Heart right ventricle (tissue), 16 donors: ENCODE data around the gene FCN3. TPM values are rescaled to one million over a fixed set of nuclear protein-coding genes. Genes with fewer than 3 reads are reported as not detected.

ENCODE experiments used
- ATAC-seq, 8 donors: fragments of 200-7000 bp; cut with Tn5 transposase; one replicate each; pipeline ENCODE4 v1.9.1; 2020; ENCODE audit warnings: mild to moderate bottlenecking in 8 of 8, moderate library complexity in 8 of 8, moderate number of reproducible peaks in 1 of 8
- DNase-seq, 2 donors: peaks; one replicate each; pipeline ENCODE4 v3.0.0-alpha.2; 2020
- H3K27ac ChIP-seq, 10 donors: fragments of 200-600 bp; sonication (generic) in 2 of 10; one replicate each; pipeline versions ENCODE4 v1.5.0 to v1.8.0; 2020 to 2022; ENCODE audit warnings: mild to moderate bottlenecking in 3 of 10
- H3K27me3 ChIP-seq, 7 donors: fragments of 200-600 bp; one replicate each; pipeline ENCODE4 v1.8.0; 2021 to 2022; ENCODE audit warnings: mild to moderate bottlenecking in 2 of 7
- H3K36me3 ChIP-seq, 9 donors: fragments of 200-600 bp; sonication (generic) in 1 of 9; one replicate each; pipeline versions ENCODE4 v1.5.0 to v1.8.0; 2020 to 2022; ENCODE audit warnings: mild to moderate bottlenecking in 2 of 9
- H3K4me1 ChIP-seq, 9 donors: fragments of 200-600 bp; sonication (generic) in 1 of 9; one replicate each; pipeline versions ENCODE4 v1.5.0 to v1.8.0; 2020 to 2022; ENCODE audit warnings: mild to moderate bottlenecking in 4 of 9
- H3K4me3 ChIP-seq, 10 donors: fragments of 200-600 bp; sonication (generic) in 2 of 10; one replicate each; pipeline versions ENCODE4 v1.5.0 to v1.8.0; 2020 to 2022; ENCODE audit warnings: mild to moderate bottlenecking in 7 of 10, moderate library complexity in 2 of 10
- H3K9me3 ChIP-seq, 11 donors: fragments of 200-600 bp in 10 of 11; sonication (generic) in 2 of 11; one replicate each; pipeline versions ENCODE4 v1.5.0 to v1.8.0; 2013 to 2022; ENCODE audit warnings: mild to moderate bottlenecking in 2 of 11, control low read depth in 1 of 11, moderate library complexity in 1 of 11
- CTCF ChIP-seq, 9 donors: fragments of 200-600 bp; sonication (generic) in 2 of 9; IDR thresholded peaks; one replicate each; pipeline versions ENCODE4 v1.5.0 to v1.8.0; 2021 to 2022; ENCODE audit warnings: antibody characterized with exemption in 9 of 9, mild to moderate bottlenecking in 5 of 9, moderate library complexity in 1 of 9
- WGBS, 2 donors: extraction: QIAGEN DNeasy Blood & Tissue Kit; methylation state at CpG; one replicate each; pipeline ENCODE4 v1.1.7; 2013; ENCODE audit warnings: inconsistent platforms in 1 of 2; 5-methylcytosine and 5-hydroxymethylcytosine counted together
- intact Hi-C, 10 donors: fragments of 100-400 bp; cut with DNase I; formaldehyde crosslinking; loops; one replicate each; pipeline versions ENCODE4 v1.11.1 to v1.14.2; 2022
- polyA plus RNA-seq, 2 donors: library from polyadenylated mRNA; stranded (reverse); fragments of 200-250 nt; gene quantifications; one replicate each; pipeline ENCODE4 v1.2.3, GENCODE V29; 2013
- total RNA-seq, 10 donors: library from RNA; stranded (reverse); fragmentation: NEBNext Ultra II Directional in 3 of 10; extraction: Animal tissue kit (Norgen Biotek cat#: 25700) in 3 of 10; gene quantifications; one replicate each; pipeline versions ENCODE4 v1.2.1 to v1.2.4, GENCODE V29; 2021 to 2023
- donor health status: Arrhythmogenic right ventricular cardiomyopathy.
- donor health status: ischemic (EF 13 %, LVEDD 7.1; RV severe dilation, severe dysfunction).
- donor health status: healthy with polysubstance abuse.
- donor health status: DM: no; HTN: yes; CAD: no.
- donor health status: DM: no; HTN: no; CAD: no.
- donor health status: ischemic (EF 25% LVEDD 6.9; RV normal size, moderate dysfunction).
- donor health status: ischemic (EF 25% LVEDD 5.7; RV mildly dilated, moderate dysfunction).
- donor health status: healthy.
- donor health status: DM: yes; HTN: yes; CAD: no.
- donor health status: Ischemic cardiomyopathy.
- donor health status: ischemic (EF 35%, LVEDD 5.7; RV mildly dilated, moderate dysfunction).
- donor health status: nonischemic (EF 11% LVEDD 7.7; RV severe dilation, severe dysfunction).
- donor health status: DM: yes; HTN: yes; CAD: no.
- donor health status: PGD.
- donor health status: ischemic (EF 29% LVEDD 5.4; RV normal size, mild dysfunction).
- donor health status: nonischemic (EF 23%, LVEDD 6.1; RV moderate dilation, normal function).

The FCN3 gene
- total and polyA plus RNA-seq, 12 donors, result 1.6 to 210 (median 10.9) TPM

- ATAC-seq (no peak), DNase-seq (no peak)
- WGBS, 2 donors, result 91 to 92% methylated on average over 19 of the region's 19 CpGs
- Histone ChIP-seq H3K4me3 (no peak overlapping the region), H3K4me1 (peaks cover 18 to 64% (median 35%) of the 10 kb centered on the region in 9 donors), H3K27me3 (no peaks in the 10 kb centered on the region), H3K36me3 (no peaks in the 10 kb centered on the region), H3K9me3 (no peaks in the 10 kb centered on the region), H3K27ac (peak overlapping the region in 2 of 10 donors; percentile 22 to 77)
- TF ChIP-seq CTCF (IDR thresholded peaks at IDR 0.05), result no peak
- intact Hi-C loops, result no loop called here
These were observed 2.4 kb downstream of the FCN3 start for GRCh38 chr1:27372022-27372807.

GRCh38 chr1:27368869-27369582, 5.6 kb downstream of the FCN3 start:
- intact Hi-C loops, result loop anchor here in 2 of 10 donors (5.0 kb wide), 1 partner anchor 47 kb away; the partner anchor contains the start of gene TMEM222 (in 2 of the 2)
- DNase-seq (no peak), ATAC-seq (no peak)
- peak in 5 of 9 donors; percentile 11 to 28 (median 22) for TF ChIP-seq CTCF (IDR thresholded peaks at IDR 0.05)
- Histone ChIP-seq H3K27me3 (no peaks in the 10 kb centered on the region), H3K4me1 (peaks cover 25 to 53% (median 40%) of the 10 kb centered on the region in 9 donors), H3K9me3 (no peaks in the 10 kb centered on the region), H3K4me3 (no peak overlapping the region), H3K36me3 (peaks cover 0 to 9% (median 3%) of the 10 kb centered on the region in 9 donors), H3K27ac (peak overlapping the region in 9 of 10 donors; percentile 2 to 99 (median 46))
- WGBS, 2 donors, result 69 to 71% methylated on average over 13 of the region's 13 CpGs

- Histone ChIP-seq H3K27me3 (no peaks in the 10 kb centered on the region), H3K4me1 (peaks cover 25 to 60% (median 41%) of the 10 kb centered on the region in 9 donors), H3K9me3 (no peaks in the 10 kb centered on the region), H3K27ac (peak overlapping the region; percentile 97 to 100 (median 98)), H3K36me3 (peaks cover 5 to 28% (median 21%) of the 10 kb centered on the region in 9 donors), H3K4me3 (peak overlapping the region; percentile 45 to 90 (median 77))
- no peak for ATAC-seq
- DNase-seq, result no peak
- no peak for TF ChIP-seq CTCF (IDR thresholded peaks at IDR 0.05)
- intact Hi-C loops, result loop anchor here in 4 of 10 donors (2.0 to 5.0 kb wide), 3 partner anchors 22 to 62 kb away; partner anchors contain the start of gene TMEM222 (in 2 of the 4)
- WGBS, 2 donors, result 32 to 39% methylated on average over 8 of the region's 8 CpGs
These were observed 7.4 kb downstream of the FCN3 start for GRCh38 chr1:27367160-27367650.
